ENCODE measurements around the gene CAMK1D.
"Not testable (repeated sequence)": the region's sequence is repeated elsewhere in the genome, so short reads cannot be mapped to it uniquely, and the experiment has no call there.

Gene CAMK1D

DNA sequence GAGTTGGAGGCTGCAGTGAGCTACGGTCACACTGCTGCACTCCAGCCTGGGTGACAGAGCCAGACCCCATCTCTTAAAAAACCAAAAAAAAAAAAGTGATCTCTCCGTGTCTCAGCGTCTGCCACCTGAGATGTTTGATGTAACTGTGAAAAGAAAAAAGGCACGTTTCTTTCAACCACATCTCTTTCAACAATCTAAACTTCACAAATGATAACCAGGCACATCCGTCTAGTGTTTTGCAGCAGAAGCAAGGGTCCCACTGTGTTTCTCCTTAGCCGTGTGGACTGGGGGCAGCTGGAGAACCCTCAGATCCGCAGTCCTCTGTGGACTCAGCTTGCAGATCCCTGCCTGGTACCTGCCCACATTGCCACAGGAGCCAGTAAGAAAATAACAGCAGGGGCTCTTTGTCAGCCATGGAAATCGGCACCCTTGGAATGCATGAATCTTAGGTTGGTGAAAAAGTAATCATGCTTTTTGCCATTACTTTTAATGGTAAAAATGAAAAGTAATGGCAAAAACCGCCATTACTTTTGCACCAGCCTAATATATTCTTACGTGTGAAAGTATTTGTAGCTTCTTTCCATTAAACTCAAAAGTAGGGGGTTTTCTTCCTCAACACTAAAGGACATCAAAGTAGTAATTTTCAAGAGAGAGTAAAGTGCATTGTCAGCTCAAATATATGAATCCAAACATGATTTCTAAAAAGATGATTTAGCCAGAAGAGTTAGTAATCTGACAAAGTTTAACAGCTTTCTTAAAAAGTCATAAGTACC, 375.6 kb downstream of the CAMK1D start:
- Histone ChIP-seq H3K4me2 (ENCODE audit: low read length) (no peak overlapping the region), H3K9me2 (replicated peaks; ENCODE audit: control insufficient read depth, low read length) (no peaks in the 10 kb centered on the region), H4K20me1 (ENCODE audit: control insufficient read depth, insufficient read depth, low read depth, low read length) (no peaks in the 10 kb centered on the region), H3F3A (ENCODE audit: control insufficient read depth, insufficient read depth) (no peaks in the 10 kb centered on the region), H3K36me3 (ENCODE audit: control insufficient read depth, low read length) (no peaks in the 10 kb centered on the region), H3K27ac (ENCODE audit: low read depth, low read length) (no peak overlapping the region), H3K4me3 (ENCODE audit: low read length) (no peak overlapping the region), H3K27me3 (ENCODE audit: control insufficient read depth, low read length) (no peaks in the 10 kb centered on the region), H3K79me2 (ENCODE audit: control insufficient read depth, low read length) (no peaks in the 10 kb centered on the region), H3K4me1 (ENCODE audit: control insufficient read depth, low read length) (no peaks in the 10 kb centered on the region), H3K9me3 (ENCODE audit: control insufficient read depth, insufficient read depth, low read length) (no peaks in the 10 kb centered on the region)
- TF ChIP-seq, protein P1, sequence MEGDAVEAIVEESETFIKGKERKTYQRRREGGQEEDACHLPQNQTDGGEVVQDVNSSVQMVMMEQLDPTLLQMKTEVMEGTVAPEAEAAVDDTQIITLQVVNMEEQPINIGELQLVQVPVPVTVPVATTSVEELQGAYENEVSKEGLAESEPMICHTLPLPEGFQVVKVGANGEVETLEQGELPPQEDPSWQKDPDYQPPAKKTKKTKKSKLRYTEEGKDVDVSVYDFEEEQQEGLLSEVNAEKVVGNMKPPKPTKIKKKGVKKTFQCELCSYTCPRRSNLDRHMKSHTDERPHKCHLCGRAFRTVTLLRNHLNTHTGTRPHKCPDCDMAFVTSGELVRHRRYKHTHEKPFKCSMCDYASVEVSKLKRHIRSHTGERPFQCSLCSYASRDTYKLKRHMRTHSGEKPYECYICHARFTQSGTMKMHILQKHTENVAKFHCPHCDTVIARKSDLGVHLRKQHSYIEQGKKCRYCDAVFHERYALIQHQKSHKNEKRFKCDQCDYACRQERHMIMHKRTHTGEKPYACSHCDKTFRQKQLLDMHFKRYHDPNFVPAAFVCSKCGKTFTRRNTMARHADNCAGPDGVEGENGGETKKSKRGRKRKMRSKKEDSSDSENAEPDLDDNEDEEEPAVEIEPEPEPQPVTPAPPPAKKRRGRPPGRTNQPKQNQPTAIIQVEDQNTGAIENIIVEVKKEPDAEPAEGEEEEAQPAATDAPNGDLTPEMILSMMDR (IDR thresholded peaks at IDR 0.05; ENCODE audit: low read depth, low read length, poor library complexity, severe bottlenecking) = no peak
- no peak for TF ChIP-seq EZH2phosphoT487 (IDR thresholded peaks at IDR 0.05; ENCODE audit: borderline replicate concordance, low read length)

DNA sequence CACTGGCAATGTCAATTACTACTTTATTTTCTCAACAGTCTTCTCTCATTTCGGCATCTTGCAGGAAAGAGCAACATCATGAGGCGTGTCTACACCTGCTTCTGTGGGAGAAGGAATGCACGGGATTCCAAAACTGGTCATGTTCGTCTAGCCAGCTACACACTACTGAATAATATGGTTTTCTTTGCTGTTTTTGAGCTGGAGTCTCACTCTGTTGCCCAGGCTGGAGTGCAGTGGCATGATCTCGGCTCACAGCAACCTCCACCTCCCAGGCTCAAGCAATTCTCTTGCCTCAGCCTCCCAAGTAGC, 376.2 kb downstream of the CAMK1D start:
- not testable (repeated sequence) for H3K27me3 ChIP-seq (ENCODE audit: control insufficient read depth, low read length); H3K36me3 ChIP-seq (ENCODE audit: control insufficient read depth, low read length); H4K20me1 ChIP-seq (ENCODE audit: control insufficient read depth, insufficient read depth, low read depth, low read length); H3K79me2 ChIP-seq (ENCODE audit: control insufficient read depth, low read length); H3K27ac ChIP-seq (ENCODE audit: low read depth, low read length); H3K9me2 ChIP-seq (replicated peaks; ENCODE audit: control insufficient read depth, low read length); H3K9me3 ChIP-seq (ENCODE audit: control insufficient read depth, insufficient read depth, low read length); H3K4me1 ChIP-seq (ENCODE audit: control insufficient read depth, low read length); H3K4me3 ChIP-seq (ENCODE audit: low read length); H3K4me2 ChIP-seq (ENCODE audit: low read length); H3F3A ChIP-seq (ENCODE audit: control insufficient read depth, insufficient read depth)

DNA sequence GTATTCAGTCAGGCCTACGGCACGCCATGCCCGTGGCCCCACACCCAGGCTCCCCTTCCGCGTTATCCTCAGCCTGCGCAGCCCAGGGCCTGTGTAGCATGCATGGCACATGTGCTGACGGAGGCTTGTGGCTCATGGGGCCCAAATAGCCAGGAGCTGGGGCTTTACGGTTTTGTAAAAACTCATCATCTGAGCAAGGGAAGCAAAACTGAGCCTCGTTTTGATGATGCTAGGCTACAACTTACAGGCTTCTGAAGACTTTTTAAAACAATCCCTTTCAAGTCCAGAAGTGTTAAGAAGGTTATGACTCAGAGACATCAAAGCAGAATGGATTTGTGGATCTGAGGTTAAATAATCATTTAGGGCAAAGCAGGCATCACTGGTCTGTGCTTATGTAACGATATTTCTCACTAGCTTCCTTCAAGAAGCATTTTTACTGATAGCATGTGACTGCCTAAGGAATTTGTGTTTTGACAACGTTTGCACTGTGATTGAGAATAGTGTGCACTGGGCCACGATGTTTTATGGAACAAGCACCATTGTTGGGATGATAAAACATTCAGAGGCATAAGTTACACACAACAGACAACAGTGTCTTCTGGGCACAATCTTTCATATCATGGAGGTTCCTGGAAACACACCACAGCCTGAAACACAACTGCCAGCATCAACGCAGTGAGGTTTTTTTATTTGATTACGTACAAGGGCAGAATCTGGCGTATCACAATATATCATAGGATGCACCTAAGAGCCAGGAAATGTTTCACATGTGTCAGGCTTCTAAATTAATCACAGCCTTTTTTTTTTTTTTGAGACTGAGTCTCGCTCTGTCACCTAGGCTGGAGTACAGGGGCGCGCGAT, 377.9 kb downstream of the CAMK1D start:
- Histone ChIP-seq H3F3A (ENCODE audit: control insufficient read depth, insufficient read depth) (no peaks in the 10 kb centered on the region), H3K79me2 (ENCODE audit: control insufficient read depth, low read length) (no peaks in the 10 kb centered on the region), H4K20me1 (ENCODE audit: control insufficient read depth, insufficient read depth, low read depth, low read length) (no peaks in the 10 kb centered on the region), H3K9me2 (replicated peaks; ENCODE audit: control insufficient read depth, low read length) (no peaks in the 10 kb centered on the region), H3K4me2 (ENCODE audit: low read length) (no peak overlapping the region), H3K4me1 (ENCODE audit: control insufficient read depth, low read length) (no peaks in the 10 kb centered on the region), H3K36me3 (ENCODE audit: control insufficient read depth, low read length) (no peaks in the 10 kb centered on the region), H3K4me3 (ENCODE audit: low read length) (no peak overlapping the region), H3K9me3 (ENCODE audit: control insufficient read depth, insufficient read depth, low read length) (no peaks in the 10 kb centered on the region), H3K27ac (ENCODE audit: low read depth, low read length) (no peak overlapping the region), H3K27me3 (ENCODE audit: control insufficient read depth, low read length) (no peaks in the 10 kb centered on the region)
- no peak for TF ChIP-seq EZH2phosphoT487 (IDR thresholded peaks at IDR 0.05; ENCODE audit: borderline replicate concordance, low read length)
- TF ChIP-seq, protein P1 (IDR thresholded peaks at IDR 0.05; ENCODE audit: low read depth, low read length, poor library complexity, severe bottlenecking) = no peak

DNA sequence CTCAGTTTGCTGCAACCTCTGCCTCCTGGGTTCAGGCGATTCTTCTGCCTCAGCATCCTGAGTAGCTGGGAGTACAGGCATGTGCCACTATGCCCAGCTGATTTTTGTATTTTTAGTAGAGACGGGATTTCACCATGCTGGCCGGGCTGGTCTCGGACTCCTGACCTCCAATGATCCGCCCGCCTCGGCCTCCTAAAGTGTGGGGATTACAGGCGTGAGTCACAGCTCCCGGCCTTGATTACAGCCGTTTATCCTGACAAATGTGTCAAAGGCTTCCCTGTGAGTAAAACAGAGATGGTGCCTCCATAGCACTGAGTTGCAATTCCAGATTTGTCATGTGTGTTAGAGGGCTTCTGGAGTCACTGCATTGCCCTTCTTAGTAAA, 378.5 kb downstream of the CAMK1D start:
- Histone ChIP-seq H3F3A (ENCODE audit: control insufficient read depth, insufficient read depth) (no peaks in the 10 kb centered on the region), H3K4me2 (ENCODE audit: low read length) (no peak overlapping the region), H3K9me3 (ENCODE audit: control insufficient read depth, insufficient read depth, low read length) (no peaks in the 10 kb centered on the region), H3K36me3 (ENCODE audit: control insufficient read depth, low read length) (no peaks in the 10 kb centered on the region), H3K4me3 (ENCODE audit: low read length) (no peak overlapping the region), H3K27ac (ENCODE audit: low read depth, low read length) (no peak overlapping the region), H3K27me3 (ENCODE audit: control insufficient read depth, low read length) (no peaks in the 10 kb centered on the region), H3K9me2 (replicated peaks; ENCODE audit: control insufficient read depth, low read length) (no peaks in the 10 kb centered on the region), H4K20me1 (ENCODE audit: control insufficient read depth, insufficient read depth, low read depth, low read length) (no peaks in the 10 kb centered on the region), H3K4me1 (ENCODE audit: control insufficient read depth, low read length) (no peaks in the 10 kb centered on the region), H3K79me2 (ENCODE audit: control insufficient read depth, low read length) (no peaks in the 10 kb centered on the region)
- TF ChIP-seq, protein P1 (IDR thresholded peaks at IDR 0.05; ENCODE audit: low read depth, low read length, poor library complexity, severe bottlenecking) = no peak
- TF ChIP-seq EZH2phosphoT487 (IDR thresholded peaks at IDR 0.05; ENCODE audit: borderline replicate concordance, low read length) = no peak

Measured in DOHH2 (cell line).